Neutrophil (primary cell): ENCODE results near the gene SMARCA4.

Experiments
- H3K27ac ChIP-seq: fragments of 200-600 bp; sonication (generic); 2 replicates; pipeline ENCODE4 v1.5.1; 2016; ENCODE audit warnings: mild to moderate bottlenecking, moderate library complexity
- H3K27me3 ChIP-seq: fragments of 200-600 bp; sonication (generic); 2 replicates; pipeline ENCODE4 v1.6.0; 2016; ENCODE audit warnings: mild to moderate bottlenecking
- H3K36me3 ChIP-seq: fragments of 200-600 bp; sonication (generic); 2 replicates; pipeline ENCODE4 v1.5.1; 2017
- H3K4me1 ChIP-seq, 2 experiments: fragments of 200-600 bp in 1 of 2; sonication (generic) in 1 of 2; 1 replicate in 1 of 2; 2 replicates in 1 of 2; pipeline versions ENCODE4 v1.5.1 to v1.6.1; 2013 to 2016; ENCODE audit warnings: low read depth in 1 of 2, low read length in 1 of 2, mild to moderate bottlenecking in 1 of 2, moderate library complexity in 1 of 2; ENCODE audit not compliant: control insufficient read depth in 1 of 2, insufficient read depth in 1 of 2
- H3K4me3 ChIP-seq, 2 experiments: fragments of 200-600 bp in 1 of 2; sonication (generic) in 1 of 2; 1 replicate in 1 of 2; 2 replicates in 1 of 2; pipeline ENCODE4 v1.5.1; 2013 to 2016; ENCODE audit warnings: low read depth in 1 of 2, low read length in 1 of 2, mild to moderate bottlenecking in 1 of 2, moderate library complexity in 1 of 2
- H3K9me3 ChIP-seq: fragments of 200-600 bp; sonication (generic); 2 replicates; pipeline ENCODE4 v1.5.1; 2016
- CTCF ChIP-seq: fragments of 200-600 bp; sonication (generic); IDR thresholded peaks from 2 replicates; pipeline ENCODE4 v1.5.1; 2016; ENCODE audit warnings: antibody characterized with exemption

Gene SMARCA4

GRCh38 chr19:11021760-11022144, 60.9 kb downstream of the SMARCA4 start:
- no peaks in the 10 kb centered on the region for H3K27me3 ChIP-seq
- H3K4me1 ChIP-seq = no peaks in the 10 kb centered on the region
- H3K36me3 ChIP-seq = peaks cover 98% of the 10 kb centered on the region
- H3K4me3 ChIP-seq = no peak overlapping the region
- H3K27ac ChIP-seq = no peak overlapping the region
- TF ChIP-seq CTCF = no peak
- no peaks in the 10 kb centered on the region for H3K9me3 ChIP-seq

GRCh38 chr19:11023016-11023415, 62.2 kb downstream of the SMARCA4 start:
- no peaks in the 10 kb centered on the region for H3K9me3 ChIP-seq
- H3K27ac ChIP-seq = no peak overlapping the region
- no peaks in the 10 kb centered on the region for H3K27me3 ChIP-seq
- no peaks in the 10 kb centered on the region for H3K4me1 ChIP-seq
- H3K4me3 ChIP-seq = no peak overlapping the region
- H3K36me3 ChIP-seq = peaks cover 98% of the 10 kb centered on the region
- TF ChIP-seq CTCF = no peak

- no peak overlapping the region for H3K4me3 ChIP-seq
- no peaks in the 10 kb centered on the region for H3K27me3 ChIP-seq
- no peaks in the 10 kb centered on the region for H3K9me3 ChIP-seq
- peaks cover 98% of the 10 kb centered on the region for H3K36me3 ChIP-seq
- no peak for TF ChIP-seq CTCF
- no peaks in the 10 kb centered on the region for H3K4me1 ChIP-seq
- H3K27ac ChIP-seq = no peak overlapping the region
Measured at GRCh38 chr19:11023710-11024109, 62.9 kb downstream of the SMARCA4 start.

GRCh38 chr19:11024259-11024658, 63.4 kb downstream of the SMARCA4 start:
- H3K9me3 ChIP-seq = no peaks in the 10 kb centered on the region
- H3K4me3 ChIP-seq = no peak overlapping the region
- peaks cover 98% of the 10 kb centered on the region for H3K36me3 ChIP-seq
- H3K4me1 ChIP-seq = no peaks in the 10 kb centered on the region
- no peaks in the 10 kb centered on the region for H3K27me3 ChIP-seq
- H3K27ac ChIP-seq = no peak overlapping the region
- no peak for TF ChIP-seq CTCF

GRCh38 chr19:11025006-11025405, 64.2 kb downstream of the SMARCA4 start:
- H3K36me3 ChIP-seq = peaks cover 98% of the 10 kb centered on the region
- H3K4me3 ChIP-seq = no peak overlapping the region
- H3K9me3 ChIP-seq = no peaks in the 10 kb centered on the region
- H3K27me3 ChIP-seq = no peaks in the 10 kb centered on the region
- H3K27ac ChIP-seq = no peak overlapping the region
- H3K4me1 ChIP-seq = no peaks in the 10 kb centered on the region
- TF ChIP-seq CTCF = no peak

- H3K27me3 ChIP-seq = no peaks in the 10 kb centered on the region
- no peak for TF ChIP-seq CTCF
- H3K4me1 ChIP-seq = no peaks in the 10 kb centered on the region
- no peaks in the 10 kb centered on the region for H3K9me3 ChIP-seq
- H3K4me3 ChIP-seq = no peak overlapping the region
- peaks cover 98% of the 10 kb centered on the region for H3K36me3 ChIP-seq
- H3K27ac ChIP-seq = no peak overlapping the region
Measured at GRCh38 chr19:11025445-11025844, 64.6 kb downstream of the SMARCA4 start.
